ENCODE results near the gene NDUFB5.
A peak's percentile ranks its signal among the peaks of the same experiment; 100 is the strongest.

Gene NDUFB5

DNA sequence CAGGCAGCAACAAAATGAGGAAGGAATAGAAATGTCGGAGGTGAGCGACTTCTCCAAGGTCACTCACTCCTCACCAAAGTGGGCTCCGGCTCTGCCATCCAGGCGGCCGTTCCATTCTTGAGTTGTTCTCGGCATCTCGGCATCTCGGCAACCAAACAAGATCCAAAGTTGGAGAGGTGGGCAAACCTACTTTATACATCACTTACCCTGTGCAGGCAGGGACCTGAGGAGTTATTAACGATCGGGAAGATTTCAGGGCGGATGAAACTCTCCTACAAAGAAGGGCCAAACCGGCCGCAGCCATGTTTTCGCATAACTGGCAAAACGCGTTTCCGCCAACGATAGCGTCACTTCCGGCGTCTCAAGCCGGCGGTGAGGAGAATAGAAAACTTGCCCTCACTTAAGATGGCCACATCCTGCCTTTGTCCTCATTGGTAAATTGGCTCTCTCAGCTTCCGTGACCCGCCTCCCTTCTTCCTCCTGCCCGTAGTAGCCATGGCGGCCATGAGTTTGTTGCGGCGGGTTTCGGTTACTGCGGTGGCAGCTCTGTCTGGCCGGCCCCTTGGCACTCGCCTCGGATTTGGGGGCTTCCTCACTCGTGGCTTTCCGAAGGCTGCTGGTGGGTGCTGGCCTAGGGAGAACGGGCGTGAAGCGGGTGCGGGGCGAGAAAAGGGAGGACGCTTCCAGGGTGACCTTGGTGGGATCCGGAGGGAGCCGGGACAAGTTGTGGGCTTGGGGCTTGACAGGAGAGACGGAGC, at the start of gene NDUFB5, which contains the start of gene MRPL47:
NDUFB5 (plus strand) TSS at position 474 of the 758 bp plus-strand sequence; CDS start at position 496, 22 bp downstream.
MRPL47 (minus strand) TSS at position 318 of the 758 bp plus-strand sequence; CDS start at position 304, 14 bp downstream.
- peak; percentile 95 for DNase-seq (ENCODE audit: low spot score)
- Histone ChIP-seq H3K4me3 (peak within 1 kb of the TSS; percentile 94), H3K27ac (peak within 1 kb of the TSS; percentile 84 to 94)
- TF ChIP-seq CTCF (IDR thresholded peaks at IDR 0.05), result no peak

- peak; percentile 63 for TF ChIP-seq CTCF (IDR thresholded peaks at IDR 0.05)
- H3K27ac ChIP-seq, result no peak overlapping the region
- H3K4me3 ChIP-seq, result no peak overlapping the region
- no peak for DNase-seq (ENCODE audit: low spot score)
Observed at GRCh38 chr3:179558742-179559364, 45.7 kb upstream of the NDUFB5 start.

DNA sequence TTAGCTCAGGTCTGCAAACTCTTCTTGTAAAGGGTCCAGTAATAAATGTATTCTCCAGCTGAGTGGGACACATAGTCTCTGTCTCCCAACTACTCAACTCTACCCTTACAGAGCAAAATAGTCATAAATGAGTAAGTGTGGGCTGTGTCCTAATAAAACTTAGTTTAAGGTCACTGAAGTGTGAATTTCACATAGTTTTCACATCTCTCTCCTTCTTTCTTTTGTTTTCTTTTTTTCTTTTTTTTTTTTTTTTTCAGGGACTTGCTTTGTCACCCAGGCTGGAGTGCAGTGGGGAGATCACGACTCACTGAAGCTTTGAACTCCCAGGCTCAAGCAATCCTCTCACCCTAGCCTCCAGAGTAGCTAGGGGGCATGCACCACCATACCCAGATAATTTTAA, 43.8 kb upstream of the NDUFB5 start:
- TF ChIP-seq CTCF (IDR thresholded peaks at IDR 0.05), result no peak
- no peak for DNase-seq (ENCODE audit: low spot score)
- Histone ChIP-seq H3K4me3 (no peak overlapping the region), H3K27ac (no peak overlapping the region)

DNA sequence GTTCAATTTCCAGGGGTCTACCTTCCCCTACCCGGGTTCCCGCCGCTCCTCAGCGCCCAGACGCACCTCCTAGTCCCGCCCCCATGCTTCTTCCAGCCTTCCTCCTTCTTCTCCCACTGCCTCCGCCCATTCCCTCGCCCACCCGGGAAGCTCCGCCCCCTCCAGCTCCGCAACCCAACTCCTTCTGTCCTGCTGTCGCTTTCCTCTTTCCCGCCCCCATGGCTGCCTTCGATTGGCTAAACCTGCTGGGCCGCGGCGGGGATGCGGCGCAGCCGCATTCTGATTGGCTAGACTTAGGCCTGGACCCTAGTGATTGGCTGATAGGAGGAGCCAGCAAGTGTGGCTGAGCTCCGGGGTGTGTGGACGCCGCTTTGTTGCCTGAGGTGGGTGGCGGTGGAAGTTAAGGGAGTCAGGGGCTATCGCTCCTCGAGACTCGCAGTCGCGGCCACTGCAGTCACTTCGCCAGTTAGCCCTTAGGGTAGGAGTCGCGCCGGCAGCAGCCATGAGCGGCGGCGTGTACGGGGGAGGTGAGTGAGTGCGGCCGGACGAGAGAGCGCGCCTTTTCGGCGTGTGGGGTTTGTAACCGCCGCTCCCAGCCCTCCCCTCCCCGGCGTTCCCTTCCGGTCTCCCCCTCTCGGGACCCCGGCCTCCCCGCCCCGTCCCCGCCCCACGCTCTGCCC, 41.9 kb upstream of the NDUFB5 start, which contains the start of gene ACTL6A:
ACTL6A (plus strand) TSS at position 336 of the 680 bp plus-strand sequence; CDS start at position 503, 167 bp downstream.
- DNase-seq (ENCODE audit: low spot score), result peak; percentile 100
- H3K4me3 ChIP-seq, result peak within 1 kb of the TSS; percentile 91
- peak within 1 kb of the TSS; percentile 36 to 92 for H3K27ac ChIP-seq
- no peak for TF ChIP-seq CTCF (IDR thresholded peaks at IDR 0.05)

GRCh38 chr3:179563271-179563783, 41.3 kb upstream of the NDUFB5 start:
- Histone ChIP-seq H3K27ac (peak overlapping the region; percentile 36 to 92), H3K4me3 (peak overlapping the region; percentile 91)
- DNase-seq (ENCODE audit: low spot score), result peak; percentile 78
- no peak for TF ChIP-seq CTCF (IDR thresholded peaks at IDR 0.05)

- DNase-seq (ENCODE audit: low spot score), result no peak
- TF ChIP-seq CTCF (IDR thresholded peaks at IDR 0.05), result no peak
- Histone ChIP-seq H3K27ac (no peak overlapping the region), H3K4me3 (no peak overlapping the region)
Observed at GRCh38 chr3:179565496-179565895, 39.1 kb upstream of the NDUFB5 start.
